PC-9 (cell line): ENCODE measurements around the gene CELA1.
"Not testable (repeated sequence)": the region's sequence is repeated elsewhere in the genome, so short reads cannot be mapped to it uniquely, and the experiment has no call there.

ENCODE experiments used
- EZH2 ChIP-seq: fragments of 200-600 bp; sonication (generic); IDR thresholded peaks from 2 replicates; pipeline ENCODE4 v1.8.0; 2017; ENCODE audit warnings: antibody characterized with exemption, low read depth
- TF ChIP-seq, protein P1 (sequence below): fragments of 200-600 bp; sonication (generic); conservative IDR thresholded peaks from 2 replicates; pipeline ENCODE4 v1.6.1; 2017; ENCODE audit warnings: mixed run types, antibody characterized with exemption, mild to moderate bottlenecking, moderate library complexity

DNA sequence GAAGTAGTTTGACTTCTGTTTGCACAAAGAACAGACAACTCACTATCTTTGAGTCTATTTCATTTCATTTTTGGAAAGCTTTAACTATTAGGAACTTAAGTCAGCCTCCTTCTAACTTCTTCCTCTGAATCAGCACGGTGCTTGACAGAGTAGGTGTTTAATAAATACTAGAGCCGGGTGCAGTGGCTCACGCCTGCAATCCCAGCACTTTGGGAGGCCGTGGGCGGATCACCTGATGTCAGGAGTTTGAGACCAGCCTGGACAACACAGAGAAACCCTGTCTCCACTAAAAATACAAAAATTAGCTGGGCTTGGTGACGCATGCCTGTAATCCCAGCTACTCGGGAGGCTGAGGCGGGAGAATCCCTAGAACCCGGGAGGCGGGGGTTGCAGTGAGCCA, 45.7 kb downstream of the CELA1 start:
- TF ChIP-seq, protein P1, sequence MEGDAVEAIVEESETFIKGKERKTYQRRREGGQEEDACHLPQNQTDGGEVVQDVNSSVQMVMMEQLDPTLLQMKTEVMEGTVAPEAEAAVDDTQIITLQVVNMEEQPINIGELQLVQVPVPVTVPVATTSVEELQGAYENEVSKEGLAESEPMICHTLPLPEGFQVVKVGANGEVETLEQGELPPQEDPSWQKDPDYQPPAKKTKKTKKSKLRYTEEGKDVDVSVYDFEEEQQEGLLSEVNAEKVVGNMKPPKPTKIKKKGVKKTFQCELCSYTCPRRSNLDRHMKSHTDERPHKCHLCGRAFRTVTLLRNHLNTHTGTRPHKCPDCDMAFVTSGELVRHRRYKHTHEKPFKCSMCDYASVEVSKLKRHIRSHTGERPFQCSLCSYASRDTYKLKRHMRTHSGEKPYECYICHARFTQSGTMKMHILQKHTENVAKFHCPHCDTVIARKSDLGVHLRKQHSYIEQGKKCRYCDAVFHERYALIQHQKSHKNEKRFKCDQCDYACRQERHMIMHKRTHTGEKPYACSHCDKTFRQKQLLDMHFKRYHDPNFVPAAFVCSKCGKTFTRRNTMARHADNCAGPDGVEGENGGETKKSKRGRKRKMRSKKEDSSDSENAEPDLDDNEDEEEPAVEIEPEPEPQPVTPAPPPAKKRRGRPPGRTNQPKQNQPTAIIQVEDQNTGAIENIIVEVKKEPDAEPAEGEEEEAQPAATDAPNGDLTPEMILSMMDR = not testable (repeated sequence)
- not testable (repeated sequence) for TF ChIP-seq EZH2
